GM21528 (cell line): Measurements from ENCODE around the gene MYO15B.

Experiments used
- ATAC-seq: cut with Tn5 transposase; IDR thresholded peaks from one replicate; pipeline ENCODE4 v1.9.1; 2021; ENCODE audit warnings: mild to moderate bottlenecking, moderate library complexity; ENCODE audit not compliant: unreplicated experiment, low FRiP score

The MYO15B gene

GRCh38 chr17:75557852-75558665 lies 29.5 kb upstream of the MYO15B start:
- no peak for ATAC-seq

GRCh38 chr17:75558666-75559530 lies 28.7 kb upstream of the MYO15B start:
- ATAC-seq = no peak

- no peak for ATAC-seq
Measured at GRCh38 chr17:75559958-75560533, 27.6 kb upstream of the MYO15B start.

- no peak for ATAC-seq
Measured at GRCh38 chr17:75561927-75562603, 25.5 kb upstream of the MYO15B start.

- no peak for ATAC-seq
Measured at GRCh38 chr17:75563063-75563758, 24.4 kb upstream of the MYO15B start.

- ATAC-seq = no peak
Measured at GRCh38 chr17:75564195-75564594, 23.4 kb upstream of the MYO15B start.

GRCh38 chr17:75565066-75565465 lies 22.5 kb upstream of the MYO15B start:
- ATAC-seq = no peak

- no peak for ATAC-seq
Measured at GRCh38 chr17:75565618-75566017, 22.0 kb upstream of the MYO15B start.

- no peak for ATAC-seq
Measured at GRCh38 chr17:75566416-75566815, 21.2 kb upstream of the MYO15B start.

- ATAC-seq = no peak
Measured at GRCh38 chr17:75566834-75567233, 20.8 kb upstream of the MYO15B start.

GRCh38 chr17:75568412-75569255 lies 19.0 kb upstream of the MYO15B start:
- no peak for ATAC-seq

- ATAC-seq = no peak
Measured at GRCh38 chr17:75570034-75570676, 17.4 kb upstream of the MYO15B start.

- no peak for ATAC-seq
Measured at GRCh38 chr17:75570772-75571171, 16.8 kb upstream of the MYO15B start.

GRCh38 chr17:75571197-75571884 lies 16.3 kb upstream of the MYO15B start:
- no peak for ATAC-seq

- no peak for ATAC-seq
Measured at GRCh38 chr17:75571885-75572215, 15.8 kb upstream of the MYO15B start.

GRCh38 chr17:75572713-75573539 lies 14.7 kb upstream of the MYO15B start:
- no peak for ATAC-seq

- no peak for ATAC-seq
Measured at GRCh38 chr17:75573540-75573957, 14.1 kb upstream of the MYO15B start.
